Memory B cell (primary cell): ENCODE measurements around the gene B9D2.
A peak's percentile ranks its signal among the peaks of the same experiment; 100 is the strongest.

Source experiments
- ATAC-seq: fragments of 150-1000 bp; cut with Tn5 transposase; 2 replicates; pipeline ENCODE4 v1.10.0; 2021; ENCODE audit warnings: low read depth, mild to moderate bottlenecking, moderate library complexity
- DNase-seq, 2 donors: peaks; one replicate each; pipeline ENCODE4 v3.0.0; 2022; ENCODE audit warnings: low spot score in 2 of 2
- H3K27ac Mint-ChIP-seq: one replicate; pipeline ENCODE4 v1.8.0; 2022; ENCODE audit warnings: mild to moderate bottlenecking, moderate library complexity, mixed read lengths
- H3K27me3 Mint-ChIP-seq: one replicate; pipeline ENCODE4 v1.8.0; 2022; ENCODE audit warnings: mixed read lengths
- H3K36me3 Mint-ChIP-seq: one replicate; pipeline ENCODE4 v1.8.0; 2022; ENCODE audit warnings: mild to moderate bottlenecking, mixed read lengths
- H3K4me1 Mint-ChIP-seq: one replicate; pipeline ENCODE4 v1.8.0; 2022; ENCODE audit warnings: mixed read lengths
- H3K4me3 Mint-ChIP-seq: one replicate; pipeline ENCODE4 v1.8.0; 2022; ENCODE audit warnings: mild to moderate bottlenecking, moderate library complexity, mixed read lengths
- H3K9me3 Mint-ChIP-seq: one replicate; pipeline ENCODE4 v1.8.0; 2022; ENCODE audit warnings: mixed read lengths

B9D2 gene

DNA sequence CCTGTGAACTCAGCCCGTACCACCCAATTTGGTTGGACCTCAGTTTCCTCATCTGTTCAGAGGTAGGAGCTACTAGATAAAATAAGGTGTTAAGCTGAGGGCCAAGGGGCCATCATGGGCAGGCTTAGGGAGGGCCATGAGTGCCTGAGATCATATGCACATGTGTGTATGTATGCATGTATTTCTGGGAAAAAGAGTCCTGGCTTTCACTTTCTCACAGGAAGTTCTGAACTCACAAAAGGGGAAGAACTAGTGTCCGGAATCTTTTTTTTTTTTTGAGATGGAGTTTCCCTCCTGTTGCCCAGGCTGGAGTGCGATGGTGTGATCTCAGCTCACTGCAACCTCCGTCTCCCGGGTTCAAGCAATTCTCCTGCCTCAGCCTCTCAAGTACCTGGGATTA lies 29.2 kb downstream of the B9D2 start:
- no peaks in the 10 kb centered on the region for H3K27me3 Mint-ChIP-seq
- no peaks in the 10 kb centered on the region for H3K9me3 Mint-ChIP-seq
- DNase-seq, result no peak
- H3K4me3 Mint-ChIP-seq, result peak overlapping the region; percentile 58
- peaks cover 25% of the 10 kb centered on the region for H3K4me1 Mint-ChIP-seq
- H3K36me3 Mint-ChIP-seq, result peaks cover 26% of the 10 kb centered on the region
- ATAC-seq, result peak; percentile 88
- H3K27ac Mint-ChIP-seq, result peak overlapping the region; percentile 87

DNA sequence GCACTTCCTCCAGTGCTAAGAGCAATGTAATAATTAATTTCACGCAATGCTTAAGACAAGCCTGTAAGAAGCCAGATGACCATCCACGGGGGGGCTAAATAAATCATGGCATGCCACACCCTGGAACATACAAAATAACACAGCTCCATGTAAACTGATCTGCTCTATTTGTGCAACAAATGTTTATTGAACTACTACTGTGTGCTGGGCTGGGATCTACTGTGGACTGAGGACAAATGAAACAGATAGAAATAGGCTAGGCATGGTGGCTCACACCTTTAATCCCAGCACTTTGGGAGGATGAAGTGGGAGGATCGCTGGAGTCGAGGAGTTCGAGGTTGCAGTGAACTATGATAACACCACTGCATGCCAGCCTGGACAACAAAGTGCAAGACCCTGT lies 31.5 kb downstream of the B9D2 start:
- DNase-seq (no peak), ATAC-seq (no peak)
- Mint-ChIP-seq H3K27ac (peak overlapping the region; percentile 83), H3K4me3 (no peak overlapping the region), H3K9me3 (no peaks in the 10 kb centered on the region), H3K27me3 (no peaks in the 10 kb centered on the region), H3K4me1 (peaks cover 38% of the 10 kb centered on the region), H3K36me3 (peaks cover 24% of the 10 kb centered on the region)

DNA sequence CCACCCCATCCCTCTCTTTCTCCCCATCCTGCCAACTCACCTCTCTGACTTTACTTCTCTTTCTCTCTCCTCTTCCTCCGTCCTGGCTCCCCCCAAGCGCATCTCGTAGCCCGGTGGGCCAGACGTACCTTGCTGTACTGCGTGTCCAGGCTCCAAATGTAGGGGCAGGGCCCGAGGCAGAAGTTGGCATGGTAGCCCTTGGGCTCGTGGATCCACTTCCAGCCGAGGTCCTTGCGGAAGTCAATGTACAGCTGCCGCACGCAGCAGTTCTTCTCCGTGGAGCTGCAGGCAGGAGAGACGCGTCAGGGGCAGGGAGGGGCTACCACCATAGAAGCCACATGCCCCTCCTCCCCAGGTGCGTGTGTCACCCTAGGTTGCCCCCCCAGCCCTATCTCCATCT lies 31.9 kb downstream of the B9D2 start:
- DNase-seq, result no peak
- Mint-ChIP-seq H3K4me3 (no peak overlapping the region), H3K9me3 (no peaks in the 10 kb centered on the region), H3K27ac (peak overlapping the region; percentile 83), H3K36me3 (peaks cover 22% of the 10 kb centered on the region), H3K27me3 (no peaks in the 10 kb centered on the region), H3K4me1 (peaks cover 40% of the 10 kb centered on the region)
- no peak for ATAC-seq

DNA sequence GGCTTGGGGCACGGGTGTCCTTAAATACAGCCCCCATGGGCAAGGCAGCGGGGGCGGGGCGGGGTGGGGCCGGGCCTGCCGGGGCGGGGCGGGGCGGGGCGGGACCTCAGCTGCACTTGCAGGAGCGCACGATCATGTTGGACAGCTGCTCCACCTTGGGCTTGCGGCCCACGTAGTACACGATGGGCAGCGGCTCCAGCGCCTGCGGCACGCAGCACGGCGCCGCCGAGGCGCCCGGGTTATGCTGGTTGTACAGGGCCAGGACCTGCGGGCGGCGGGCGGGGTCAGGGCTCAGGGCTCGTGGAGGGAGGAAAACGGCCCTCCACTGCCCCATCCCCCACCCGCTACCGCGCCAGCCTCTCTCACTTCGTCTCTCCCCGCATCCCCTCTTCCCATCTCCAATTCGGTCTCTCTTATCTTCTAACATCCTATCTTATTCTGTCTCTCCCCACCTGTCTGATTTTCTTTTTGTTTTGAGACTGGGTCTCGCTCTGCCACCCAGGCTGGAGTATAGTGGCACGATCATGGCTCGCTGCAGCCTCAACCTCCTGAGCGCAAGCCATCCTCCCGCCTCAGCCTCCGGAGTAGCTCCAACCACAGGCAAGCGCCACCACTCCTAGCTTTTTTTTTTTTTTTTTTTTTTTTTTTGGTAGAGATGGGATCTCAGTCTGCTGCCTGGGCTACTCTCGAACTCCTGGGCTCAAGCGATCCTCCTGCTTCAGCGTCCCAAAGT lies 32.8 kb downstream of the B9D2 start:
- Mint-ChIP-seq H3K9me3 (no peaks in the 10 kb centered on the region), H3K4me1 (peaks cover 48% of the 10 kb centered on the region), H3K27ac (peak overlapping the region; percentile 39), H3K36me3 (peaks cover 22% of the 10 kb centered on the region), H3K4me3 (peak overlapping the region; percentile 58), H3K27me3 (no peaks in the 10 kb centered on the region)
- DNase-seq (no peak), ATAC-seq (no peak)

DNA sequence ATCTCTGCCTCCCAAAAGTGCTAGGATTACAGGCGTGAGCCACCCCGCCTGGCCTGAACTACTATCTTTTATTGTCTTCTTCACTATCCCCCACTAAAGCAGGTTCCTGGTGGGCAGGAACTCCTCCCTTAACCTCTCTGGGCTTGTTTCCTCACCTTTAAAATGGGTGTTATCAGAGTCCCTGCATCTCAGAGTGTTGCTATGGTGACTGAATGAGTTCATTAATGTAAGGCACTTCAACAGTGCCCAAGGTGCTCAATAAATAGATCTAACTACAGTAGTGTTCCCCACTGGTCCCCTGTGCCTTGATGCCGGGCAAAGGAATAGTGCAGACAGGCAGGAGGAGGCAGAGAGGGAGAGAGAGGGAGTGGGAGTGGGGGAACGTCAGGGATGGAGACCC lies 33.5 kb downstream of the B9D2 start:
- H3K4me1 Mint-ChIP-seq, result peaks cover 49% of the 10 kb centered on the region
- peak overlapping the region; percentile 74 for H3K27ac Mint-ChIP-seq
- H3K9me3 Mint-ChIP-seq, result no peaks in the 10 kb centered on the region
- DNase-seq (no peak), ATAC-seq (no peak)
- H3K36me3 Mint-ChIP-seq, result peaks cover 22% of the 10 kb centered on the region
- peak overlapping the region; percentile 52 for H3K4me3 Mint-ChIP-seq
- H3K27me3 Mint-ChIP-seq, result no peaks in the 10 kb centered on the region

GRCh38 chr19:41328842-41329225 lies 35.1 kb downstream of the B9D2 start:
- no peak for ATAC-seq
- peaks cover 58% of the 10 kb centered on the region for H3K4me1 Mint-ChIP-seq
- H3K36me3 Mint-ChIP-seq, result peaks cover 20% of the 10 kb centered on the region
- no peak for DNase-seq
- H3K4me3 Mint-ChIP-seq, result peak overlapping the region; percentile 63
- no peaks in the 10 kb centered on the region for H3K27me3 Mint-ChIP-seq
- no peaks in the 10 kb centered on the region for H3K9me3 Mint-ChIP-seq
- H3K27ac Mint-ChIP-seq, result peak overlapping the region; percentile 89

GRCh38 chr19:41328157-41328841 lies 35.6 kb downstream of the B9D2 start:
- no peak for DNase-seq
- Mint-ChIP-seq H3K4me1 (peaks cover 60% of the 10 kb centered on the region), H3K4me3 (peak overlapping the region; percentile 63), H3K27me3 (no peaks in the 10 kb centered on the region), H3K36me3 (peaks cover 20% of the 10 kb centered on the region), H3K27ac (peak overlapping the region; percentile 89), H3K9me3 (no peaks in the 10 kb centered on the region)
- peak; percentile 4 for ATAC-seq

- H3K36me3 Mint-ChIP-seq, result peaks cover 21% of the 10 kb centered on the region
- H3K4me3 Mint-ChIP-seq, result peak overlapping the region; percentile 63
- H3K4me1 Mint-ChIP-seq, result peaks cover 64% of the 10 kb centered on the region
- peak; percentile 59 for ATAC-seq
- peak overlapping the region; percentile 89 for H3K27ac Mint-ChIP-seq
- no peaks in the 10 kb centered on the region for H3K9me3 Mint-ChIP-seq
- H3K27me3 Mint-ChIP-seq, result no peaks in the 10 kb centered on the region
- peak; percentile 73 to 76 for DNase-seq
These were observed 36.3 kb downstream of the B9D2 start for GRCh38 chr19:41327576-41328156.

GRCh38 chr19:41327076-41327575 lies 36.8 kb downstream of the B9D2 start:
- ATAC-seq (no peak), DNase-seq (no peak)
- H3K4me3 Mint-ChIP-seq, result peak overlapping the region; percentile 63
- H3K36me3 Mint-ChIP-seq, result peaks cover 19% of the 10 kb centered on the region
- peak overlapping the region; percentile 89 for H3K27ac Mint-ChIP-seq
- H3K9me3 Mint-ChIP-seq, result no peaks in the 10 kb centered on the region
- H3K27me3 Mint-ChIP-seq, result no peaks in the 10 kb centered on the region
- H3K4me1 Mint-ChIP-seq, result peaks cover 68% of the 10 kb centered on the region

DNA sequence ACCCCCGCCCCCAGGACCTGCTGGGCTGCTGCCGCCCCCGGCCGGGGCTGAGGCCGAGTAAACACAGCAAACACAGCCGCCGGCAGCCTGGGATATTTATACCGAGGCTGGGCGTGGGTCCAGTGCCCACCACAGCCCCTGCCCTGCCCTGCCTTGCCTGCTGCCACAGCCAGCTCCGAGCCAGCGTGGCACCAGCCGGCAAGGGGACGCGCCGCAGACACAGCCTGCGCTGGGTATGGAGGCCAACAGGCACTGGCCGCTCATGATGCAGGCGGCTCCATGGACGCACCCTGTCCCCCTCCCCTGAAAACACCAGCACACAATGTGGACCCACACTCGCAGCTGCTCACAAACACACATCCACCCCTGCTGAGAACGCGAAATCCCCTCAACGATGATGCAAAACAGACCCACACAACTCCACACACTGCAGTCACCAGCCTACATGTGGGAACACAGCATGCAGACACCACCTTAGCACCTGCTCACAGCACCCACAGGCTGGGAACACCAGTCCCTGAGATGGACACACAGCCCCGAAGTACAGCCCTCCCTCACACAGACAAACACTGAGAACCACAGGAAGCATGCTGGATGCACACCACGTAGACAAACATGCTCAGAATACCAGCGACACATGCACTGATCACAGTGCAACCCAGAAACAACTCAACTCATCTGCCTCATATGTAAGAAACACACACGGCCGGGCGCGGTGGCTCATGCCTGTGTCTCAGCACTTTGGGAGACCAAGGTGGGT lies 37.8 kb downstream of the B9D2 start:
- ATAC-seq (peak; percentile 49), DNase-seq (peak; percentile 44 to 55)
- Mint-ChIP-seq H3K4me3 (peak overlapping the region; percentile 63), H3K27ac (peak overlapping the region; percentile 89), H3K4me1 (peaks cover 60% of the 10 kb centered on the region), H3K36me3 (peaks cover 10% of the 10 kb centered on the region), H3K27me3 (no peaks in the 10 kb centered on the region), H3K9me3 (no peaks in the 10 kb centered on the region)

- H3K36me3 Mint-ChIP-seq, result peaks cover 9% of the 10 kb centered on the region
- H3K4me1 Mint-ChIP-seq, result peaks cover 59% of the 10 kb centered on the region
- no peaks in the 10 kb centered on the region for H3K27me3 Mint-ChIP-seq
- peak overlapping the region; percentile 45 for H3K4me3 Mint-ChIP-seq
- H3K27ac Mint-ChIP-seq, result peak overlapping the region; percentile 89
- DNase-seq, result no peak
- H3K9me3 Mint-ChIP-seq, result no peaks in the 10 kb centered on the region
- ATAC-seq, result no peak
These were observed 38.4 kb downstream of the B9D2 start for GRCh38 chr19:41325640-41325946.

DNA sequence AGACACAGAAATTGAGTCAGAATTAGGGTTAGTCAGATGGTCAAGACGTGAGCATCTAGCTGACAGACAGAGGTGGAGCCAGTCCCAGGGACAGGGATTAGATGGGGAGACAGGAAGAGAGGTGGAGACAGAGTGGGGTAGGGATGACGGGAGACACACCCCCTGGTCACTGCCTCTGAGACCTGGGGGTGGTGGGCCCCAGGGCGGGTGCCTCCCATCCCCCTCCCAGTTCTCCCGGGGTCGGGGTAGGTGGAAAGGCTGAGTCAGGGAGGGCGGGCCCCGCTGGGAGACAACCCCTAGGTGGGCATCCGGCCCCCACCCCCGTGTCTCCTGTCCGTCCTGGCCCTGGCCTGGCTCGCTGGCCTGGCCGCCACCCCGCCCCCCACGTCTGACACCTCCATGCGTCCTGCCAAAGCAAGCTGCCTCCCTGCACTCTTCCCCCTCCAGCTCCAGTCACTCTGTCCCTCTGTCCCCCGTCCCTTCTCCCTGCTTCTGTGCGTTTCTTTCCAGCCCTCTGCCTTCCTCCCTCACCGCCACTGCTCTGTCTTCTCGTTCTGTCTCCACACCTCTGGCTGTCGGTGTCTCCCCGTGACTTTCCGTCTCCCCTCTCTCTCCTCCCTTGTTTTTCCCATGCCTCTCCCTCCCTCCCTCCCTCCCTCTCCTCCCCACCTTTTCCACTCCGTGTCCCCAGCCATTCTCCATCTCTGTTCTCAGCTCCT lies 38.9 kb downstream of the B9D2 start:
- H3K27me3 Mint-ChIP-seq, result no peaks in the 10 kb centered on the region
- DNase-seq, result no peak
- H3K9me3 Mint-ChIP-seq, result no peaks in the 10 kb centered on the region
- H3K4me1 Mint-ChIP-seq, result peaks cover 56% of the 10 kb centered on the region
- peaks cover 6% of the 10 kb centered on the region for H3K36me3 Mint-ChIP-seq
- peak overlapping the region; percentile 45 for H3K4me3 Mint-ChIP-seq
- H3K27ac Mint-ChIP-seq, result peak overlapping the region; percentile 89
- ATAC-seq, result no peak

DNA sequence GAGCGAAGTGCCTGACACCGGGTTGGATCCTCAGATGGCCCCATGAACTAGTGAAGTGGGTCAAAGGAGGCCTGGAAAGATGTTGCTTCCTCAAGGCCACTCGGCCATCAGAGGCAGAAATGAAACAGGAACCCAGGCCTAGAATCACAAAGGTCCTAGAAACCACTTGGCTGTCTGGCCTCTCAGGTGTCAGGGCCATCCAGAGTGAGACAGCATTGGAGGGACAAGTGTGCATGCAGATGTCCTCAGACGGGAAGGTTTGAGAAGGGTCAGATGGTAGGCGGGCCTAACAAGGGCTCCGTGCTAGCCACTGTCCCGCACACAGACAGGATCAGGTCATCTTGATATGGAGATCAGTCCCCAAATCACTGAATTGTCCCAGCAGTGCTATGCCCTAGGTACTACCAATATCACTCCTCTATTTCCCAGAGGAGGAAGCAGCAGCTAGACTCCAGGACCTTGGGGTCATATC lies 39.7 kb downstream of the B9D2 start:
- H3K27ac Mint-ChIP-seq, result peak overlapping the region; percentile 89
- peaks cover 13% of the 10 kb centered on the region for H3K36me3 Mint-ChIP-seq
- no peak for ATAC-seq
- H3K4me3 Mint-ChIP-seq, result no peak overlapping the region
- no peak for DNase-seq
- H3K4me1 Mint-ChIP-seq, result peaks cover 56% of the 10 kb centered on the region
- no peaks in the 10 kb centered on the region for H3K9me3 Mint-ChIP-seq
- H3K27me3 Mint-ChIP-seq, result no peaks in the 10 kb centered on the region
